CD4-positive, alpha-beta T cell (primary cell): ENCODE measurements around the gene LHCGR. TPM values are rescaled to one million over a fixed set of nuclear protein-coding genes. Genes with fewer than 3 reads are reported as not detected.
A peak's percentile ranks its signal among the peaks of the same experiment; 100 is the strongest.

Source experiments
- ATAC-seq: fragments of 200-7000 bp; cut with Tn5 transposase; one replicate; pipeline ENCODE4 v1.10.0; 2022; ENCODE audit warnings: mild to moderate bottlenecking; ENCODE audit not compliant: poor library complexity
- CTCF ChIA-PET: fragments of 350-600 bp; sonication (Branson Sonifier 250); formaldehyde crosslinking; loops from one replicate; lab custom pipeline; 2021; ENCODE audit warnings: antibody characterized with exemption, inconsistent platforms; lab: Charles Lee
- POLR2A ChIA-PET: fragments of 350-600 bp; sonication (Branson Sonifier 250); formaldehyde crosslinking; loops from one replicate; lab custom pipeline; 2021; ENCODE audit warnings: antibody characterized with exemption, inconsistent platforms; lab: Charles Lee
- DNase-seq, 14 experiments: peaks; one replicate each; pipeline ENCODE4 v3.0.0-alpha.2; 2013 to 2020; ENCODE audit warnings: mixed read lengths in 2 of 14
- H3K27ac ChIP-seq, 2 donors: one replicate each; pipeline versions ENCODE4 v1.5.1 to v1.7.0; 2013; ENCODE audit warnings: low read length in 2 of 2, low read depth in 1 of 2, mild to moderate bottlenecking in 1 of 2
- H3K27me3 ChIP-seq, 2 experiments: 1 replicate in 1 of 2; 2 replicates in 1 of 2; pipeline versions ENCODE4 v1.6.1 to v1.7.0; 2013; ENCODE audit warnings: low read length in 2 of 2, control low read depth in 1 of 2, mild to moderate bottlenecking in 1 of 2, moderate library complexity in 1 of 2; ENCODE audit not compliant: insufficient read depth in 2 of 2, control insufficient read depth in 1 of 2
- H3K36me3 ChIP-seq: one replicate; pipeline ENCODE4 v1.6.1; 2013; ENCODE audit warnings: low read length, control low read depth; ENCODE audit not compliant: insufficient read depth
- H3K4me1 ChIP-seq: one replicate; pipeline ENCODE4 v1.6.1; 2013; ENCODE audit warnings: low read length, control low read depth; ENCODE audit not compliant: insufficient read depth
- H3K4me3 ChIP-seq: one replicate; pipeline ENCODE4 v1.5.1; 2013; ENCODE audit warnings: mild to moderate bottlenecking, low read length, moderate library complexity
- H3K9me3 ChIP-seq, 2 experiments: 1 replicate in 1 of 2; 2 replicates in 1 of 2; pipeline versions ENCODE4 v1.6.1 to v1.7.0; 2013; ENCODE audit warnings: low read length in 2 of 2, mild to moderate bottlenecking in 2 of 2, control low read depth in 1 of 2, moderate library complexity in 1 of 2; ENCODE audit not compliant: control insufficient read depth in 1 of 2, insufficient read depth in 1 of 2
- H3K27ac Mint-ChIP-seq: one replicate; pipeline ENCODE4 v1.8.0; 2020; ENCODE audit warnings: mixed read lengths
- H3K27me3 Mint-ChIP-seq: one replicate; pipeline ENCODE4 v1.8.0; 2021; ENCODE audit warnings: mixed read lengths
- H3K36me3 Mint-ChIP-seq: one replicate; pipeline ENCODE4 v1.8.0; 2021; ENCODE audit warnings: low read depth, mixed read lengths
- H3K4me1 Mint-ChIP-seq: one replicate; pipeline ENCODE4 v1.8.0; 2021; ENCODE audit warnings: low read depth, mixed read lengths
- H3K4me3 Mint-ChIP-seq: one replicate; pipeline ENCODE4 v1.8.0; 2020; ENCODE audit warnings: mild to moderate bottlenecking, mixed read lengths
- H3K9me3 Mint-ChIP-seq: one replicate; pipeline ENCODE4 v1.8.0; 2020; ENCODE audit warnings: mixed read lengths
- intact Hi-C, 2 experiments: fragments of 100-400 bp; cut with DNase I in 1 of 2; cut with micrococcal nuclease in 1 of 2; formaldehyde crosslinking; loops; one replicate each; pipeline versions ENCODE4 v1.15.1 to v1.9.0; 2023 to 2025; cut with DNase I, micrococcal nuclease
- total RNA-seq, 174 experiments: library from RNA in 2 of 174; stranded (reverse) in 2 of 174; gene quantifications; one replicate each; pipeline ENCODE4 v1.2.3 and lab custom pipeline; 2021 to 2026
- TF ChIP-seq, protein P1 (sequence below): fragments of 200-600 bp; IDR thresholded peaks from one replicate; pipeline ENCODE4 v1.8.0; 2022; ENCODE audit warnings: antibody characterized with exemption, mild to moderate bottlenecking

LHCGR gene
- total RNA-seq, 2 experiments from 2014 or later, result not detected

DNA sequence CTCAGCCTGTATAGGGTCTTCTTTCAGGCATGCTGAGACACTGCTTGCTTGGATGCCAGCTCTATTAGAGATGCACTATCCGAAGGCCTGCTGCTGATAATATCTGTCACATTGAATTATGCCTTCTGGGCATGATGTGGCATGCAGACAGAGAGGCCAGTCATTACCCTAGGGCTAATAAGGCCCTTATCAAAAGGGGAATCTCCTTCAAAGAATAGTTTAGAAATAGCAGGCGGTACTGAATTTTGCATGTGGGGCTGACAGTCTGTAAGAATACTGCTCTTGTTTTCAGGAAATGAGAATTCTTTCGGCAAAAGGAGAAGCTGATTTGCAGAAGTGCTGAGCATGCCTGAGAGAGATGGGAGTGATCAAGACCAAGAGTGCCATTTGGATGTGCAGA is 13.1 kb upstream of the LHCGR start:
- peaks cover 0 to 9% of the 10 kb centered on the region in 2 experiments for H3K27me3 ChIP-seq
- ATAC-seq, result no peak
- Mint-ChIP-seq H3K4me1 (no peaks in the 10 kb centered on the region), H3K36me3 (no peaks in the 10 kb centered on the region), H3K9me3 (peaks cover 6% of the 10 kb centered on the region), H3K4me3 (no peak overlapping the region), H3K27me3 (peaks cover 16% of the 10 kb centered on the region), H3K27ac (no peak overlapping the region)
- H3K9me3 ChIP-seq, result no peaks in the 10 kb centered on the region
- ChIA-PET CTCF (no interaction called here), POLR2A (no interaction called here)
- H3K36me3 ChIP-seq, result no peaks in the 10 kb centered on the region
- TF ChIP-seq, protein P1, sequence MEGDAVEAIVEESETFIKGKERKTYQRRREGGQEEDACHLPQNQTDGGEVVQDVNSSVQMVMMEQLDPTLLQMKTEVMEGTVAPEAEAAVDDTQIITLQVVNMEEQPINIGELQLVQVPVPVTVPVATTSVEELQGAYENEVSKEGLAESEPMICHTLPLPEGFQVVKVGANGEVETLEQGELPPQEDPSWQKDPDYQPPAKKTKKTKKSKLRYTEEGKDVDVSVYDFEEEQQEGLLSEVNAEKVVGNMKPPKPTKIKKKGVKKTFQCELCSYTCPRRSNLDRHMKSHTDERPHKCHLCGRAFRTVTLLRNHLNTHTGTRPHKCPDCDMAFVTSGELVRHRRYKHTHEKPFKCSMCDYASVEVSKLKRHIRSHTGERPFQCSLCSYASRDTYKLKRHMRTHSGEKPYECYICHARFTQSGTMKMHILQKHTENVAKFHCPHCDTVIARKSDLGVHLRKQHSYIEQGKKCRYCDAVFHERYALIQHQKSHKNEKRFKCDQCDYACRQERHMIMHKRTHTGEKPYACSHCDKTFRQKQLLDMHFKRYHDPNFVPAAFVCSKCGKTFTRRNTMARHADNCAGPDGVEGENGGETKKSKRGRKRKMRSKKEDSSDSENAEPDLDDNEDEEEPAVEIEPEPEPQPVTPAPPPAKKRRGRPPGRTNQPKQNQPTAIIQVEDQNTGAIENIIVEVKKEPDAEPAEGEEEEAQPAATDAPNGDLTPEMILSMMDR, result no peak
- no peak overlapping the region for H3K27ac ChIP-seq
- H3K4me3 ChIP-seq, result no peak overlapping the region
- peak in 2 of 14 experiments; percentile 2 to 6 for DNase-seq
- intact Hi-C loops, result no loop called here
- H3K4me1 ChIP-seq, result no peaks in the 10 kb centered on the region

DNA sequence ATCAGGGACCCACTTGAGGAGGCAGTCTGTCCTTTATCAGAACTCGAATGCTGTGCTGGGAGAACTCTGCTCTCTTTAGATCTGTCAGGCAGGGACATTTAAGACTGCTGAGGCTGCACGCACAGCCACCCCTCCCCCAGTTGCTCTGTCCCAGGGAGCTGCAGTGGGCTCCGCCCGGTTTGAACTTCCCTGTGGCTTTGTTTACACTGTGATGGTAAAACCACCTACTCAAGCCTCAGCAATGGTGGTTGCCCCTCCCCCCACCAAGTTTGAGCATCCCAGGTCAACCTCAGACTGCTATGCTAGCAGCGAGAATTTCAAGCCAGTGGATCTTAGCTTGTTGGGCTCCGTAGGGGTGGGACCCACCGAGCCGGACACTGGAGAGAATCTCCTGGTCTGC is 11.8 kb upstream of the LHCGR start:
- no peak overlapping the region for H3K4me3 Mint-ChIP-seq
- H3K4me1 Mint-ChIP-seq, result no peaks in the 10 kb centered on the region
- ChIA-PET POLR2A (no interaction called here), CTCF (no interaction called here)
- H3K36me3 Mint-ChIP-seq, result no peaks in the 10 kb centered on the region
- Histone ChIP-seq H3K9me3 (no peaks in the 10 kb centered on the region), H3K4me3 (no peak overlapping the region), H3K27ac (no peak overlapping the region), H3K27me3 (peaks cover 0 to 9% of the 10 kb centered on the region in 2 experiments), H3K4me1 (no peaks in the 10 kb centered on the region), H3K36me3 (no peaks in the 10 kb centered on the region)
- peaks cover 3% of the 10 kb centered on the region for H3K9me3 Mint-ChIP-seq
- TF ChIP-seq, protein P1, result no peak
- DNase-seq, result no peak
- H3K27ac Mint-ChIP-seq, result no peak overlapping the region
- ATAC-seq, result no peak
- peaks cover 10% of the 10 kb centered on the region for H3K27me3 Mint-ChIP-seq
- intact Hi-C loops, result no loop called here

DNA sequence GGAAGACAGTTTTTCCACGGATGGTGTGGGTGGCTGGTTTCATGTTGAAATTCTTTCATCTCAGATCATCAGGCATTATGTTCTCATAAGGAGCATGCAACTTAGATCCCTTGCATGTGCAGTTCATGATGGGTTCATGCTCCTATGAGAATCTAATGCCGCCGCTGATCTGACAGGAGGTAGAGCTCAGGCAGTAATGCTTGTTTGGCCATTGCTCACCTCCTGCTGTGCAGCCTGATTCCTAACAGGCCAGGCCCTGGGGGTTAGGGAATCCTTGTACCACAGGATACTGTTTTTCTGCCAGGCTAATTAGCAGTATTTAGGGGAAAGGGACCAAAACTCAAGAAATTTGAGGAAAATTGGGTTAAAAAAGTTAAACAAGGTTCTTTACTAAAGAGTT is 5.3 kb upstream of the LHCGR start:
- Mint-ChIP-seq H3K27ac (no peak overlapping the region), H3K36me3 (no peaks in the 10 kb centered on the region), H3K4me1 (no peaks in the 10 kb centered on the region), H3K4me3 (no peak overlapping the region), H3K9me3 (peaks cover 3% of the 10 kb centered on the region), H3K27me3 (peaks cover 19% of the 10 kb centered on the region)
- Histone ChIP-seq H3K27ac (no peak overlapping the region), H3K36me3 (no peaks in the 10 kb centered on the region), H3K4me1 (no peaks in the 10 kb centered on the region), H3K4me3 (no peak overlapping the region), H3K9me3 (no peaks in the 10 kb centered on the region), H3K27me3 (peaks cover 5 to 8% of the 10 kb centered on the region in 2 experiments)
- POLR2A ChIA-PET, result no interaction called here
- ATAC-seq (no peak), DNase-seq (no peak)
- intact Hi-C loops, result no loop called here
- TF ChIP-seq, protein P1, result no peak
- CTCF ChIA-PET, result no interaction called here
